Effector memory CD4-positive, alpha-beta T cell (primary cell): ENCODE results near the gene CACNB1.
"Not testable (repeated sequence)": the region's sequence is repeated elsewhere in the genome, so short reads cannot be mapped to it uniquely, and the experiment has no call there.

Experiments used
- DNase-seq, 3 donors: peaks; one replicate each; pipeline ENCODE4 v3.0.0-alpha.2; 2020
- H3K27ac ChIP-seq: 2 replicates; pipeline ENCODE4 v1.7.0; 2013; ENCODE audit warnings: mild to moderate bottlenecking, low read length, moderate library complexity; ENCODE audit not compliant: insufficient read depth, poor library complexity, severe bottlenecking
- H3K27me3 ChIP-seq: replicated peaks from 2 replicates; pipeline ENCODE4 v1.7.0; 2013; ENCODE audit warnings: mild to moderate bottlenecking, low read length; ENCODE audit not compliant: insufficient read depth, control insufficient read depth, poor library complexity, severe bottlenecking
- H3K36me3 ChIP-seq: 2 replicates; pipeline ENCODE4 v1.7.0; 2013; ENCODE audit warnings: mild to moderate bottlenecking, low read length, moderate library complexity; ENCODE audit not compliant: control insufficient read depth, insufficient read depth
- H3K4me1 ChIP-seq: 2 replicates; pipeline ENCODE4 v1.7.0; 2013; ENCODE audit warnings: low read length, mild to moderate bottlenecking; ENCODE audit not compliant: control insufficient read depth, insufficient read depth, poor library complexity, severe bottlenecking
- H3K4me3 ChIP-seq: 2 replicates; pipeline ENCODE4 v1.7.0; 2013; ENCODE audit warnings: low read length, low read depth, mild to moderate bottlenecking; ENCODE audit not compliant: insufficient read depth, poor library complexity, severe bottlenecking
- H3K9me3 ChIP-seq: 2 replicates; pipeline ENCODE4 v1.7.0; 2013; ENCODE audit warnings: mild to moderate bottlenecking, low read length, moderate library complexity; ENCODE audit not compliant: control insufficient read depth

Gene CACNB1

GRCh38 chr17:39141915-39142664 lies 55.4 kb downstream of the CACNB1 start:
- H3K36me3 ChIP-seq = no peaks in the 10 kb centered on the region
- no peaks in the 10 kb centered on the region for H3K9me3 ChIP-seq
- H3K27ac ChIP-seq = no peak overlapping the region
- H3K4me1 ChIP-seq = no peaks in the 10 kb centered on the region
- no peaks in the 10 kb centered on the region for H3K27me3 ChIP-seq
- no peak for DNase-seq
- no peak overlapping the region for H3K4me3 ChIP-seq

- Histone ChIP-seq H3K9me3 (no peaks in the 10 kb centered on the region), H3K4me1 (no peaks in the 10 kb centered on the region), H3K36me3 (no peaks in the 10 kb centered on the region), H3K27ac (no peak overlapping the region), H3K27me3 (no peaks in the 10 kb centered on the region), H3K4me3 (no peak overlapping the region)
- DNase-seq = no peak
These were observed 56.2 kb downstream of the CACNB1 start for GRCh38 chr17:39141294-39141693.

GRCh38 chr17:39139561-39139960 lies 57.9 kb downstream of the CACNB1 start:
- H3K27ac ChIP-seq = no peak overlapping the region
- DNase-seq = no peak
- no peak overlapping the region for H3K4me3 ChIP-seq

GRCh38 chr17:39139161-39139511 lies 58.3 kb downstream of the CACNB1 start:
- Histone ChIP-seq H3K4me1 (no peaks in the 10 kb centered on the region), H3K36me3 (no peaks in the 10 kb centered on the region), H3K27me3 (no peaks in the 10 kb centered on the region), H3K27ac (no peak overlapping the region), H3K4me3 (no peak overlapping the region), H3K9me3 (no peaks in the 10 kb centered on the region)
- DNase-seq = no peak

More at GRCh38 chr17:39139561-39139960, 57.9 kb downstream of the CACNB1 start:
- Histone ChIP-seq H3K4me1 (no peaks in the 10 kb centered on the region), H3K27me3 (no peaks in the 10 kb centered on the region), H3K9me3 (no peaks in the 10 kb centered on the region), H3K36me3 (no peaks in the 10 kb centered on the region)

GRCh38 chr17:39138431-39139160 lies 58.9 kb downstream of the CACNB1 start:
- H3K27ac ChIP-seq = no peak overlapping the region
- DNase-seq = no peak
- H3K36me3 ChIP-seq = no peaks in the 10 kb centered on the region
- H3K27me3 ChIP-seq = no peaks in the 10 kb centered on the region
- no peaks in the 10 kb centered on the region for H3K4me1 ChIP-seq
- no peaks in the 10 kb centered on the region for H3K9me3 ChIP-seq
- H3K4me3 ChIP-seq = no peak overlapping the region

GRCh38 chr17:39134878-39135277 lies 62.6 kb downstream of the CACNB1 start:
- DNase-seq = no peak
- Histone ChIP-seq H3K27me3 (no peaks in the 10 kb centered on the region), H3K4me3 (no peak overlapping the region), H3K4me1 (no peaks in the 10 kb centered on the region), H3K9me3 (no peaks in the 10 kb centered on the region), H3K27ac (no peak overlapping the region), H3K36me3 (no peaks in the 10 kb centered on the region)

GRCh38 chr17:39132192-39132610 lies 65.3 kb downstream of the CACNB1 start:
- no peaks in the 10 kb centered on the region for H3K27me3 ChIP-seq
- DNase-seq = no peak
- H3K27ac ChIP-seq = no peak overlapping the region

GRCh38 chr17:39131616-39132015 lies 65.9 kb downstream of the CACNB1 start:
- no peak overlapping the region for H3K4me3 ChIP-seq
- no peaks in the 10 kb centered on the region for H3K9me3 ChIP-seq
- H3K27ac ChIP-seq = no peak overlapping the region
- DNase-seq = no peak
- no peaks in the 10 kb centered on the region for H3K27me3 ChIP-seq
- H3K36me3 ChIP-seq = no peaks in the 10 kb centered on the region
- no peaks in the 10 kb centered on the region for H3K4me1 ChIP-seq

More at GRCh38 chr17:39132192-39132610, 65.3 kb downstream of the CACNB1 start:
- H3K4me3 ChIP-seq = no peak overlapping the region
- no peaks in the 10 kb centered on the region for H3K9me3 ChIP-seq
- no peaks in the 10 kb centered on the region for H3K4me1 ChIP-seq
- H3K36me3 ChIP-seq = no peaks in the 10 kb centered on the region

GRCh38 chr17:39130205-39130604 lies 67.3 kb downstream of the CACNB1 start:
- no peaks in the 10 kb centered on the region for H3K4me1 ChIP-seq
- no peak for DNase-seq
- H3K27ac ChIP-seq = no peak overlapping the region
- H3K36me3 ChIP-seq = no peaks in the 10 kb centered on the region
- no peaks in the 10 kb centered on the region for H3K9me3 ChIP-seq
- no peaks in the 10 kb centered on the region for H3K27me3 ChIP-seq
- H3K4me3 ChIP-seq = no peak overlapping the region

GRCh38 chr17:39129544-39129943 lies 67.9 kb downstream of the CACNB1 start:
- H3K36me3 ChIP-seq, H3K9me3 ChIP-seq, DNase-seq, H3K27ac ChIP-seq, H3K4me1 ChIP-seq, H3K27me3 ChIP-seq, H3K4me3 ChIP-seq: not testable (repeated sequence)
